SK-N-SH treated with all-trans-retinoic acid at 6 μM for 48 hours (cell line): ENCODE results near the gene TBX10.
"Not testable (repeated sequence)": the region's sequence is repeated elsewhere in the genome, so short reads cannot be mapped to it uniquely, and the experiment has no call there.

Experiments
- ATAC-seq: fragments of 200-7000 bp; cut with Tn5 transposase; 3 replicates; pipeline ENCODE4 v1.9.1; 2020; ENCODE audit warnings: mild to moderate bottlenecking, moderate library complexity
- ARNTL ChIP-seq: fragments of 450-650 bp; formaldehyde crosslinking; IDR thresholded peaks from 2 replicates; pipeline ENCODE4 v1.5.0; 2020; ENCODE audit warnings: low read depth, mild to moderate bottlenecking, moderate library complexity, borderline replicate concordance
- BACH2 ChIP-seq: fragments of 250-450 bp; sonication (Bioruptor Pico); IDR thresholded peaks from 2 replicates; pipeline ENCODE4 v1.9.0; 2021; ENCODE audit warnings: mild to moderate bottlenecking, borderline replicate concordance
- ISL1 ChIP-seq: fragments of 250-450 bp; sonication (Bioruptor Pico); IDR thresholded peaks from 2 replicates; pipeline ENCODE4 v2.1.2; 2022; ENCODE audit warnings: mild to moderate bottlenecking, moderate library complexity
- OSR1 ChIP-seq: fragments of 250-450 bp; sonication (Bioruptor Pico); IDR thresholded peaks from 2 replicates; pipeline ENCODE4 v1.8.0; 2022; ENCODE audit warnings: moderate library complexity, mild to moderate bottlenecking, inconsistent platforms
- PPARA ChIP-seq: fragments of 250-450 bp; sonication (Bioruptor Pico); IDR thresholded peaks from 2 replicates; pipeline ENCODE4 v1.5.0; 2020; ENCODE audit warnings: mild to moderate bottlenecking, borderline replicate concordance
- RARB ChIP-seq: fragments of 250-450 bp; sonication (Bioruptor Pico); IDR thresholded peaks from 2 replicates; pipeline ENCODE4 v1.8.0; 2021; ENCODE audit warnings: mild to moderate bottlenecking, moderate library complexity
- SNAI2 ChIP-seq: fragments of 250-450 bp; sonication (Bioruptor Pico); IDR thresholded peaks from 2 replicates; pipeline ENCODE4 v1.5.0; 2020; ENCODE audit warnings: mild to moderate bottlenecking, moderate library complexity
- TCF4 ChIP-seq: fragments of 250-450 bp; sonication (Bioruptor Pico); IDR thresholded peaks from 2 replicates; pipeline ENCODE4 v1.8.0; 2021; ENCODE audit warnings: mild to moderate bottlenecking, moderate library complexity, borderline replicate concordance
- TOX ChIP-seq: fragments of 250-450 bp; sonication (Bioruptor Pico); IDR thresholded peaks from 2 replicates; pipeline ENCODE4 v1.8.0; 2021; ENCODE audit warnings: mild to moderate bottlenecking, moderate library complexity, borderline replicate concordance
- ZFP3 ChIP-seq: fragments of 250-450 bp; sonication (Bioruptor Pico); IDR thresholded peaks from 2 replicates; pipeline ENCODE4 v1.5.0; 2020; ENCODE audit warnings: mild to moderate bottlenecking, moderate library complexity
- ZFP30 ChIP-seq: fragments of 450-650 bp; formaldehyde crosslinking; IDR thresholded peaks from 2 replicates; pipeline ENCODE4 v1.5.0; 2022; ENCODE audit warnings: mild to moderate bottlenecking, moderate library complexity
- ZNF565 ChIP-seq: fragments of 450-650 bp; formaldehyde crosslinking; conservative IDR thresholded peaks from 2 replicates; pipeline ENCODE4 v1.5.0; 2020; ENCODE audit warnings: low read depth, mild to moderate bottlenecking, moderate library complexity
- ZNF70 ChIP-seq: fragments of 450-650 bp; formaldehyde crosslinking; IDR thresholded peaks from 2 replicates; pipeline ENCODE4 v1.5.0; 2020; ENCODE audit warnings: mild to moderate bottlenecking, moderate library complexity
- ZNF8 ChIP-seq: fragments of 450-650 bp; formaldehyde crosslinking; IDR thresholded peaks from 2 replicates; pipeline ENCODE4 v1.5.0; 2020; ENCODE audit warnings: mild to moderate bottlenecking, moderate library complexity
- TF ChIP-seq, protein P1 (sequence below): fragments of 250-450 bp; sonication (Bioruptor Pico); IDR thresholded peaks from 2 replicates; pipeline ENCODE4 v1.5.0; 2020; ENCODE audit warnings: mild to moderate bottlenecking, moderate library complexity
- TF ChIP-seq, protein P2 (sequence below): fragments of 250-450 bp; sonication (Bioruptor Pico); IDR thresholded peaks from 2 replicates; pipeline ENCODE4 v1.5.1; 2021; ENCODE audit warnings: mild to moderate bottlenecking, moderate library complexity
- TF ChIP-seq, protein P3 (sequence below): fragments of 250-450 bp; sonication (Bioruptor Pico); IDR thresholded peaks from 2 replicates; pipeline ENCODE4 v1.8.0; 2020; ENCODE audit warnings: mild to moderate bottlenecking, moderate library complexity, borderline replicate concordance

The TBX10 gene

DNA sequence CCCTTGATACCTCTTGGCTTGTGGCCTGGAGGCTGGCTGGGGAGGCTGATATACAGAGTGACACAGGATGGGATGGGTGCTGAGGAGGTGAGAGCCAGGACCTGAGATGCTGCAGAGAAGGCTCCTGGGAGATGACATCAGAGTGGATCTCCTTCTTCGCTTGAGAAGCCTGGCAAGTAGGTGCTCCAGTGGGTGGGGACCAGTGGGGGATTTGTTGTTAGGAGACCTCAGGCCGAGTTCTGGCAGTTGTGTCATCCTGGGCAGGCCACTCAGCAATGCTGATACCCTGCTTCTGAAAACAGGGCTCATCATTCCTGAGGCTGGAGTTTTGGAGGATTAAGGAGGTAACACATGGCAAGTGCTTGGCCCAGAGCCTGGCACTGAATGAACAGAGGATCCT, 34.7 kb downstream of the TBX10 start (continued):
- TF ChIP-seq, protein P1, sequence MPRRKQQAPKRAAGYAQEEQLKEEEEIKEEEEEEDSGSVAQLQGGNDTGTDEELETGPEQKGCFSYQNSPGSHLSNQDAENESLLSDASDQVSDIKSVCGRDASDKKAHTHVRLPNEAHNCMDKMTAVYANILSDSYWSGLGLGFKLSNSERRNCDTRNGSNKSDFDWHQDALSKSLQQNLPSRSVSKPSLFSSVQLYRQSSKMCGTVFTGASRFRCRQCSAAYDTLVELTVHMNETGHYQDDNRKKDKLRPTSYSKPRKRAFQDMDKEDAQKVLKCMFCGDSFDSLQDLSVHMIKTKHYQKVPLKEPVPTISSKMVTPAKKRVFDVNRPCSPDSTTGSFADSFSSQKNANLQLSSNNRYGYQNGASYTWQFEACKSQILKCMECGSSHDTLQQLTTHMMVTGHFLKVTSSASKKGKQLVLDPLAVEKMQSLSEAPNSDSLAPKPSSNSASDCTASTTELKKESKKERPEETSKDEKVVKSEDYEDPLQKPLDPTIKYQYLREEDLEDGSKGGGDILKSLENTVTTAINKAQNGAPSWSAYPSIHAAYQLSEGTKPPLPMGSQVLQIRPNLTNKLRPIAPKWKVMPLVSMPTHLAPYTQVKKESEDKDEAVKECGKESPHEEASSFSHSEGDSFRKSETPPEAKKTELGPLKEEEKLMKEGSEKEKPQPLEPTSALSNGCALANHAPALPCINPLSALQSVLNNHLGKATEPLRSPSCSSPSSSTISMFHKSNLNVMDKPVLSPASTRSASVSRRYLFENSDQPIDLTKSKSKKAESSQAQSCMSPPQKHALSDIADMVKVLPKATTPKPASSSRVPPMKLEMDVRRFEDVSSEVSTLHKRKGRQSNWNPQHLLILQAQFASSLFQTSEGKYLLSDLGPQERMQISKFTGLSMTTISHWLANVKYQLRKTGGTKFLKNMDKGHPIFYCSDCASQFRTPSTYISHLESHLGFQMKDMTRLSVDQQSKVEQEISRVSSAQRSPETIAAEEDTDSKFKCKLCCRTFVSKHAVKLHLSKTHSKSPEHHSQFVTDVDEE (CRISPR knock-in tag), result no peak
- TF ChIP-seq ZNF565 (no peak), RARB (CRISPR knock-in tag) (no peak), ZFP30 (no peak)

DNA sequence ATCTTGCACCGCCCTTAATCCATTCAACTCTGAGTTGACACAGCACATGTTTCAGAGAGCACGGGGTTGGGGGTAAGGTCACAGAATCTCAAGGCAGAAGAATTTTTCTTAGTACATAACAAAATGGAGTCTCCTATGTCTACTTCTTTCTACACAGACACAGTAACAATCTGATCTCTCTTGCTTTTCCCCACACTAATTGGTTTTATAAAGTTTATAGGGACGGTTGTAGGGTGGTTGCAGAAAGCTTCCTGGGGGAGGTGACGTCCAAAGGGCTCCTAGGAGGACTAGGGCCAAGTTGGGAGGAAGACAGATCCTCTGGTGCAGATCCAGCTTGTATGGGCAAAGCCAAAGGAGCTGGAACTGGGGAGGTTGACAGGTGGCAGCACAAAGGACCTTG, 35.4 kb downstream of the TBX10 start:
- not testable (repeated sequence) for ATAC-seq

DNA sequence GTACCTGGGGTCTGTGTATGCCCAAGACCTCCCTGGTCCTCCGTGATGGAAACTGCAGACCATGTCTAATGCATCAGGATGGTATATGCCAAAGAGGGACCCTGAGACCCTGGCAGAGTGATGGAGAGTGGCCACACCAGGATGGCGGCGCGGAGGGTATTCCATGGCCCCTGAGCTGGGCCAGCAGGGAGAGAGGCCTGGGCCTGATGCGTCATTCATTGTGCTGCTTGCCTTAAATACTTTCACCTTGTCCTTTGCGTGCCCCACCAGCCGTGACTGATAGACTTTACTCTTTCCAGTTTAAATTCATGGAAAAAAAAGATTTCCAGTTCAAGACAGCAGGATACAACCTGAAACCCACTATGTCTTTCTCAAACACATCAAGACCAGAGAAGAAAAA, 38.5 kb downstream of the TBX10 start:
- ATAC-seq, result no peak
- no peak for TF ChIP-seq OSR1
- no peak for TF ChIP-seq ZNF565
- no peak for TF ChIP-seq ISL1
- TF ChIP-seq, protein P2, sequence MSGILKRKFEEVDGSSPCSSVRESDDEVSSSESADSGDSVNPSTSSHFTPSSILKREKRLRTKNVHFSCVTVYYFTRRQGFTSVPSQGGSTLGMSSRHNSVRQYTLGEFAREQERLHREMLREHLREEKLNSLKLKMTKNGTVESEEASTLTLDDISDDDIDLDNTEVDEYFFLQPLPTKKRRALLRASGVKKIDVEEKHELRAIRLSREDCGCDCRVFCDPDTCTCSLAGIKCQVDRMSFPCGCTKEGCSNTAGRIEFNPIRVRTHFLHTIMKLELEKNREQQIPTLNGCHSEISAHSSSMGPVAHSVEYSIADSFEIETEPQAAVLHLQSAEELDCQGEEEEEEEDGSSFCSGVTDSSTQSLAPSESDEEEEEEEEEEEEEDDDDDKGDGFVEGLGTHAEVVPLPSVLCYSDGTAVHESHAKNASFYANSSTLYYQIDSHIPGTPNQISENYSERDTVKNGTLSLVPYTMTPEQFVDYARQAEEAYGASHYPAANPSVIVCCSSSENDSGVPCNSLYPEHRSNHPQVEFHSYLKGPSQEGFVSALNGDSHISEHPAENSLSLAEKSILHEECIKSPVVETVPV (CRISPR knock-in tag), result no peak
- no peak for TF ChIP-seq ZFP3
- TF ChIP-seq, protein P1 (CRISPR knock-in tag), result no peak
- TF ChIP-seq PPARA (CRISPR knock-in tag), result no peak
- no peak for TF ChIP-seq ARNTL (CRISPR knock-in tag)
- no peak for TF ChIP-seq BACH2 (CRISPR knock-in tag)
- TF ChIP-seq ZNF70 (CRISPR knock-in tag), result no peak
- TF ChIP-seq TOX (CRISPR knock-in tag), result no peak

DNA sequence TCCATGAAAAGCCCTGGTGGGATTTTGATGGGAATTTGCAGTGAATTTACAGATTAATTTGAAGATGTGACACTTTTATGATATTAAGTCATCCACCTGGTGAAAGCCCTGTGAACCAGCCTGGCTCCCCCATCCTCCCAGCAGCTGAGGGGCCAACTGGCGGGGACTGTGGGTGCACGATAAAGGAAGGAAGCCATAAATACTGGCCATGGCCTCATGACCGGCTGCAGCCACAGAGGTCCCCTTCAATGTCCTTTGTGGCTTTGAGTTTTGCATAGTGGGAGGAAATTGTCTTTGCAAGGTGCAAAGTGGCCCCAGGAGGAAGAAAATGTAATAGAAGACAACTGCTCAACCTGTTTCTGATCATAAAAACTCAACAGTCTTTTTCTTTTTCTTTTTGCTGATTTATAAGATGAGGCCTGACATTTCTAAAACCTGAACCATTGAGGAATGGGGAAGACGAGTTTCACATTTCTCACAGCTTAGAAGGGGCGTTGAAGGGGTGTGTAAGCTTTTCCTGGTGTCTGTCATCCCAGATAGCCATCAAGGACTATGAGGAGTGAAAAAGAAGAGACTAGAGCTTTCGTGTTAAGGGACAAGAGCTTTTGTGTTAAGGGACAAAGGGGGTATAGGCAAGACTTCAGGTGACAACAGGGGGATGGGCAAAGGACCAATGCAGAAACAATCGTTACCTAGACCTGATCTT, 39.1 kb downstream of the TBX10 start:
- TF ChIP-seq RARB (CRISPR knock-in tag), result no peak
- TF ChIP-seq OSR1, result no peak
- TF ChIP-seq, all 23 proteins: peak for 0
- ATAC-seq, result no peak

DNA sequence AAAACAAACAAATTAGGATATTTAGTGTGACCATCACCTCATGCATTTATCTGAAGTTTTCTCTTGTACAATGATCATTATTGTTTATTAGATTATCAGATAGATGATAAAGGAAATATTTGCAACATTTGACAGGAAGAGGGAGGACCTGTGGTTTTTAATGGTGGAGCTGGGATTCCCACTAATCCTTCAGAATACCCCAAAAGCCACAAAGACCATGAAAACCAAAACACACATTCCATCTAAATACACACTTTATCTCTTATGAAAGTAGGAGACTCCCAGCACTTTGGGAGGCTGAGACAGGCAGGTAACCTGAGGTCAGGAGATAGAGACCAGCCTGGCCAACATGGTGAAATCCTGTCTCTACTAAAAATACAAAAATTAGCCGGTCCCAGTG, 40.4 kb downstream of the TBX10 start:
- TF ChIP-seq TCF4 (CRISPR knock-in tag), result no peak
- no peak for TF ChIP-seq TOX (CRISPR knock-in tag)
- TF ChIP-seq ISL1, result no peak
- TF ChIP-seq, protein P3, sequence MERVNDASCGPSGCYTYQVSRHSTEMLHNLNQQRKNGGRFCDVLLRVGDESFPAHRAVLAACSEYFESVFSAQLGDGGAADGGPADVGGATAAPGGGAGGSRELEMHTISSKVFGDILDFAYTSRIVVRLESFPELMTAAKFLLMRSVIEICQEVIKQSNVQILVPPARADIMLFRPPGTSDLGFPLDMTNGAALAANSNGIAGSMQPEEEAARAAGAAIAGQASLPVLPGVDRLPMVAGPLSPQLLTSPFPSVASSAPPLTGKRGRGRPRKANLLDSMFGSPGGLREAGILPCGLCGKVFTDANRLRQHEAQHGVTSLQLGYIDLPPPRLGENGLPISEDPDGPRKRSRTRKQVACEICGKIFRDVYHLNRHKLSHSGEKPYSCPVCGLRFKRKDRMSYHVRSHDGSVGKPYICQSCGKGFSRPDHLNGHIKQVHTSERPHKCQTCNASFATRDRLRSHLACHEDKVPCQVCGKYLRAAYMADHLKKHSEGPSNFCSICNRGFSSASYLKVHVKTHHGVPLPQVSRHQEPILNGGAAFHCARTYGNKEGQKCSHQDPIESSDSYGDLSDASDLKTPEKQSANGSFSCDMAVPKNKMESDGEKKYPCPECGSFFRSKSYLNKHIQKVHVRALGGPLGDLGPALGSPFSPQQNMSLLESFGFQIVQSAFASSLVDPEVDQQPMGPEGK (CRISPR knock-in tag), result no peak
- no peak for TF ChIP-seq SNAI2 (CRISPR knock-in tag)
- no peak for TF ChIP-seq ZNF8 (CRISPR knock-in tag)
- TF ChIP-seq PPARA (CRISPR knock-in tag), result no peak
- TF ChIP-seq RARB (CRISPR knock-in tag), result no peak
- no peak for ATAC-seq

DNA sequence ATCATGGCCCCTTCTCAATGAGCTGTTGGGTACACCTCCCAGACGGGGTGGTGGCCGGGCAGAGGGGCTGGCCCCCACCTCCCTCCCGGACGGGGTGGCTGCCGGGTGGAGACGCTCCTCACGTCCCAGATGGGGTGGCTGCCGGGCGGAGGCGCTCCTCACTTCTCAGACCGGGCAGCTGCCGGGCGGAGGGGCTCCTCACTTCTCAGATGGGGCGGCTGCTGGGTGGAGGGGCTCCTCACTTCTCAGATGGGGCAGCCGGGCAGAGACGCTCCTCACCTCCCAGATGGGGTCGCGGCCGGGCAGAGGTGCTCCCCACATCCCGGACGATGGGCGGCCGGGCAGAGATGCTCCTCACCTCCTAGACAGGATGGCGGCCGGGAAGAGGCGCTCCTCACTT, 41.6 kb downstream of the TBX10 start:
- not testable (repeated sequence) for ATAC-seq

DNA sequence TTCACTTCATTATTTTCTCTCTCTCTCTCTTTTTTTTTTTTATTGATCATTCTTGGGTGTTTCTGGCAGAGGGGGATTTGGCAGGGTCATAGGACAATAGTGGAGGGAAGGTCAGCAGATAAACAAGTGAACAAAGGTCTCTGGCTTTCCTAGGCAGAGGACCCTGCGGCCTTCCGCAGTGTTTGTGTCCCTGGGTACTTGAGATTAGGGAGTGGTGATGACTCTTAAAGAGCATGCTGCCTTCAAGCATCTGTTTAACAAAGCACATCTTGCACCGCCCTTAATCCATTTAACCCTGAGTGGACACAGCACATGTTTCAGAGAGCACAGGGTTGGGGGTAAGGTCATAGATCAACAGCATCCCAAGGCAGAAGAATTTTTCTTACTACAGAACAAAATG, 42.1 kb downstream of the TBX10 start:
- ATAC-seq, result not testable (repeated sequence)
